NCI-H2081 treated with DMSO at 0.1 percent for 48 hours (cell line): ENCODE data around the gene TMEM163.
"Not testable (repeated sequence)": the region's sequence is repeated elsewhere in the genome, so short reads cannot be mapped to it uniquely, and the experiment has no call there.

Experiments used
- DNase-seq: peaks from one replicate; lab custom pipeline; 2025; lab: John Stamatoyannopoulos, UW

The TMEM163 gene

DNA sequence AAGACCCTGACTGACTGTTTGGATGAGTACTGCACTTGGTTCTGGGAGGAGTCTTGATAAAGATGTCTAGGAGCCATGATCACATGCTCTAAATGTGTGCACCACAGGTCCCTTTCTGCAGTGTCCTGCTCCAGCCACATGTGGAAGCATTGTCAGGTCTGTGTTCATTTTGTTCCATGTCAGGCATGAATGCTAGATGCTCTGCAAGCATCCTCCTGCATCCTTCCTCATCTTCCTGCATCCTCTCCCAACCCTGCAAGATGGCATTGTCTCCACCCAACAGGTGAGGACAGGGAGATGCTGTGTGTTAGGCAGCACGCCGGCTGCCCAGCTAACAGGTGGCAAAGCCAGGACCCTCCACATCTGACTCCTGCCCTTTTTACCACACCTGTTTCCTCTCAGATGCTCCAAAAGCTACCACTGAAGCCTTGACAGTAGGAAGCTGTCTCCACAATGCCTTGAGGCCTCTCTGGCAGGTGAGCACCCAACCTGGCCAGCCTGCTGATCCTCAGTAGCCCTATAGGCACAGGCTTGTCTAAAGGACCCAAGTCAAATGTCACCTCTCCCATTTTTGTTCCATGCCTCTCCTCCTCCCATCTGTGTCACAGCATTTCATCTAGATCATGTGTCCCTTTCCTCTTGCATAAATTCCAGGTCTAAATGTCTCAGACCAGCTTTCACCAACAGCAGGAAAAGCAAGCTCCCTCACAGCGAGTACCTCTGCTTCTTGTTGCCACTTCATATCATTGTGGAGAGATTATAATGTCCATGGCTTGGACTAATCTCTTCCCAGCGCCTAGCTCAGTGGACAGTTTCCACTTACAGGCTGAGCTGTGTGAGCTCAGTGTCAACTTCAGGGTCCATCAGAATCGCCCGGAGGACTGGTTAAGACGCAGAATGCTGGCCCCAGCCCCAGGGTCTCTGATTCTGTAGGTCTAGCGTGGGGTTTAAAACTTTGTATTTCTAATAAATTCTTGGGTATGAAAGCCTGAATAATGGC is 55.0 kb downstream of the TMEM163 start:
- DNase-seq = no peak

GRCh38 chr2:134662751-134663150 is 56.0 kb downstream of the TMEM163 start:
- no peak for DNase-seq

GRCh38 chr2:134660626-134661402 is 58.0 kb downstream of the TMEM163 start:
- no peak for DNase-seq

GRCh38 chr2:134659724-134660123 is 59.1 kb downstream of the TMEM163 start:
- DNase-seq = no peak

- DNase-seq = no peak
These were observed 61.0 kb downstream of the TMEM163 start for GRCh38 chr2:134657650-134658250.

DNA sequence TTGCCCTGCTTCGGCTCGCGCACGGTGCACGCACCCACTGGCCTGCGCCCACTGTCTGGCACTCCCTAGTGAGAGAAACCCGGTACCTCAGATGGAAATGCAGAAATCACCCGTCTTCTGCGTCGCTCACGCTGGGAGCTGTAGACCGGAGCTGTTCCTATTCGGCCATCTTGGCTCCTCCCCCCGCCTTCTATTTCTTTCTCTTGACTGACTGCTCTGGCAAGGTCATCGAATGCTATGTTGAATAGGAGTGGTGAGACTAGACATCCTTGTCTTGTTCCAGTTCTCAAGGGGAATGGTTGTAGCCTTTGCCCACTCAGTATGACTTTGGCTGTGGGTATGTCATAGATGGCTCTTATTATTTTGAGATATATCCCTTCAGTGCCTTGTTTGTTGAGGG is 62.4 kb downstream of the TMEM163 start:
- DNase-seq = not testable (repeated sequence)

DNA sequence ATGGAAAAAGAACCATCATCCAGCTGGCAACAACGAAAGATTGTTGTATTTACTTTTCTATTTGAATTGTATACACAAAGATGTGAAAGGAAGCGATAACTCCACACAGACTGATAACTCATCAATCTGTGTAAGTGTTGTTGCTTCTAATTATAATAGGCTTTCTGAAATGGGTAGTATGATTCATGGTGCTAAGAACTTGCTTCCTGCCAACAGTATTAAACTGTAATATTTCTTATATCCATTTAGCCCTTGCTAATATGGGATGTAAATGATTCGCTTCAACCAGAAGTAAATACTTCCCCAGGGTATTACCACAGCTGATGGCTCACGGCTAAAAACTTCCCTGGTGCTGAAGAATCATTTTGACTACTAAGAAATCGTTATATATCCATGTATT is 70.2 kb downstream of the TMEM163 start:
- no peak for DNase-seq

- DNase-seq = no peak
These were observed 71.1 kb downstream of the TMEM163 start for GRCh38 chr2:134647607-134648256.

GRCh38 chr2:134642938-134643337 is 75.9 kb downstream of the TMEM163 start:
- no peak for DNase-seq

GRCh38 chr2:134640494-134640893 is 78.3 kb downstream of the TMEM163 start:
- DNase-seq = no peak

GRCh38 chr2:134639265-134639664 is 79.5 kb downstream of the TMEM163 start:
- DNase-seq = no peak

DNA sequence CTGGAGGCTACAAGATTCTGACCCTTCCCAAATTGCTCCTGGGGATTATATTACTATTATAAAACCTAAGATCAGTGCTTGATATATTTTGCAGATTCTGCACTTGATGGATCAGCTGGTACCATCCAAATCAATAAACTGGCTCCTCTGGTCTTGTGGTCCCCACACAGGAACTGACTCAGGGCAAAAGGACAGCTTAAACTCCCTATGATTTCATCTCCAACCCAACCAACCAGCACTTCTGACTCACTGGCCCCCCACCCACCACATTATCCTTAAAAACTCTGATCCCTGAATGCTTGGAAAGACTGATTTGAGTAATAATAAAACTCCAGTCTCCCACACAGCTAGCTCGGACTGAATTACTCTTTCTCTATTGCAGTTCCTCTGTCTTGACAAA is 82.1 kb downstream of the TMEM163 start:
- no peak for DNase-seq

- no peak for DNase-seq
These were observed 84.6 kb downstream of the TMEM163 start for GRCh38 chr2:134634054-134634753.

- DNase-seq = no peak
These were observed 88.2 kb downstream of the TMEM163 start for GRCh38 chr2:134630504-134631159.

DNA sequence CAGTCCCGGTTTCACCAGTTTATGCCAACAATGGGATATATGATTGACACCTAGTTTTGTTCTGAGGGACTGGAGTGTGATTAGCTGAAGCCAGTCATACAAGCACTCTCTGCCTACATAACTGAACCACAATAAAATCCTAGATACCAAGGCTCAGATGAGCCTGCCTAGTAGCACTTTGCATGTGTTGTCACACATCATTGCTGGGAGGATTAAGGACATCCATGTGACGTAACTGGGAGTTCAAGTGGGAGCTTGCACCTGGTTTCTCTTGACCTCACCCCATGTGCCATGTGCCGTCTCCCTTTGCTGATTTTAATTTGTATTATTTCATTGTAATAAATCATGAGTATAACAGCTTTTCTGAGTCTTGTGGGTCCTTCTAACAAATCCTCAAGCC is 90.3 kb downstream of the TMEM163 start:
- no peak for DNase-seq

- no peak for DNase-seq
These were observed 92.0 kb downstream of the TMEM163 start for GRCh38 chr2:134626781-134627180.

- no peak for DNase-seq
These were observed 93.5 kb downstream of the TMEM163 start for GRCh38 chr2:134625311-134625710.

DNA sequence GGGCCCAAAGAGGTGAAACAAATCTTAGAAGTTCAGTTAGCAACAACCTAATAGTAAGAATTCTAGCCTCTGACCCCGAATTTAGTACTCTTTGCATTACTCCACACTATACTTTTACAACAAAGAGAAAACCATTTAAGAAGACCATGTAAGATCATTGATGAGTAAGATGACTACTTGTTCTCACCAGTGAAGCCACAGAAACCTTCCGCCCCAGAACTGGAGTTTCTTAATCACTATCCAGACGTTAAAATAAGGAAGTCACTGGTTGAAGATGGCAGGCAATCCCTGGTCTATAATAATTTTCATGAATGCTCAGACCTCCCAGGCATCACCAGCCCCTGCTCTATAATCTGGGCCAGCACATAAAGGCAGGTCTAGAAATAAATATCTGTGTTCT is 95.0 kb downstream of the TMEM163 start:
- no peak for DNase-seq

GRCh38 chr2:134623046-134623445 is 95.8 kb downstream of the TMEM163 start:
- no peak for DNase-seq

DNA sequence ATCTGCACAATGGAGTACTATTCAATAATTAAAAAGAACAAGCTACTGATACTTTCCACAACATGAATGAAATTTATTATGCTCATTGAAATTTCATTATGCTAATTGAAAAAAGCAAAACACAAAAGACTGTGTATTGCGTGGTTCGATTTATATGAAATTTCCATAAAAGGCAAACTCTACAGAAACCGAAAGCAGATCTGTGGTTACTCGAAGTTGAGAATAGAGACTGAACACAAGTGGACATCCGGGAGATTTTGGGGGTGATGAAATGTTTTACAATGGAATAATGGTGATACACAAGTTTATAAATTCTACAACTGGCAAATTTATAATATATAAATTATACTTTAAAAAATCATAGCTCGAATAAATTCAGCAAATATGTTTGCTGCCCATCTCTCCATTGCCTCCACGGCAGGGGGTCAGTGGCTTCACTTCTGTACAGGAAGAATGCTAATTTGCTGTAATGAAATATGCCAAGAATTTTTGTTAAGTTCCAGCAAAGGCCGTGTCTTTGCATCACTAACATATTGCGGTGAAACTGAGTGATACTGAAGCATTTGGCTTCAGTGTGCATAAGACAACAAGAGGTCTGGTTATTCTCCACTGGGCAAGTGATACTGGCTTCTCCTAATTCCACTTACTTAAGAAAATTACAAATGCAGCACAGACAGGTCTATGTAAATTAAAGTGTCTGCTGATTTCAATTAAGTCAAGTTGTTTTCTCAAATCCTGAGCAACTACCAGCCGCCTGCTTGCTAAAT is 96.7 kb downstream of the TMEM163 start:
- DNase-seq = no peak
